ENCODE results near the gene DIPK2A.

DIPK2A gene

GRCh38 chr3:143957453-143957852 is 14.2 kb upstream of the DIPK2A start:
- no peaks in the 10 kb centered on the region for H3K27me3 ChIP-seq (ENCODE audit: control insufficient read depth, insufficient read depth, low read length)
- H3K4me1 ChIP-seq (ENCODE audit: control insufficient read depth, insufficient read depth, low read length) = no peaks in the 10 kb centered on the region
- H3K4me3 ChIP-seq (ENCODE audit: low read length) = no peak overlapping the region
- H3K36me3 ChIP-seq (ENCODE audit: control insufficient read depth, insufficient read depth, low read length) = no peaks in the 10 kb centered on the region
- no peaks in the 10 kb centered on the region for H3K9me3 ChIP-seq (ENCODE audit: control insufficient read depth, low read length)
- H3K9ac ChIP-seq (ENCODE audit: low read length) = no peak overlapping the region

DNA sequence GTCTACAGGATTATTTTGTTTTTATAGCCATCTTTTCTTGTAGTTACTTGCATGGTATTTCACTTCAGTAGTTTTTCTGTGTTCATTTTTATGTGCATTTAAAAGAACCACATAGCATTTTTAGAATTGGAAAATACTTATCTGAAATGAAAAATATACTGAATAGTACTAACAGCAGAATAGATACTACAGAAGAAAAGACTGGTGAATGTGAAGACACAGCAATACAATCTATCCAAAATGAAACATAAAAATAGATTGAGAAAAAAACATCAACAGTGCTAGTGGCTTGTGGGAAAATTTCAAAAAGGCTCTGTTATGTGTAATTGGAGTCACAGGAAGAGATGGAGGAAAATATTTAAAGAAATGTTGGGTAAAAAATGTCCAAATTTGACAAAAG is 12.7 kb upstream of the DIPK2A start:
- H3K9ac ChIP-seq (ENCODE audit: low read length) = no peak overlapping the region
- no peaks in the 10 kb centered on the region for H3K4me1 ChIP-seq (ENCODE audit: control insufficient read depth, insufficient read depth, low read length)
- no peaks in the 10 kb centered on the region for H3K9me3 ChIP-seq (ENCODE audit: control insufficient read depth, low read length)
- no peaks in the 10 kb centered on the region for H3K36me3 ChIP-seq (ENCODE audit: control insufficient read depth, insufficient read depth, low read length)
- H3K27me3 ChIP-seq (ENCODE audit: control insufficient read depth, insufficient read depth, low read length) = no peaks in the 10 kb centered on the region
- no peak overlapping the region for H3K4me3 ChIP-seq (ENCODE audit: low read length)

GRCh38 chr3:143961342-143961741 is 10.3 kb upstream of the DIPK2A start:
- H3K4me1 ChIP-seq (ENCODE audit: control insufficient read depth, insufficient read depth, low read length) = no peaks in the 10 kb centered on the region
- H3K9me3 ChIP-seq (ENCODE audit: control insufficient read depth, low read length) = no peaks in the 10 kb centered on the region
- no peak overlapping the region for H3K9ac ChIP-seq (ENCODE audit: low read length)
- H3K4me3 ChIP-seq (ENCODE audit: low read length) = no peak overlapping the region
- H3K27me3 ChIP-seq (ENCODE audit: control insufficient read depth, insufficient read depth, low read length) = no peaks in the 10 kb centered on the region
- no peaks in the 10 kb centered on the region for H3K36me3 ChIP-seq (ENCODE audit: control insufficient read depth, insufficient read depth, low read length)

- no peaks in the 10 kb centered on the region for H3K36me3 ChIP-seq (ENCODE audit: control insufficient read depth, insufficient read depth, low read length)
- H3K9ac ChIP-seq (ENCODE audit: low read length) = no peak overlapping the region
- no peaks in the 10 kb centered on the region for H3K9me3 ChIP-seq (ENCODE audit: control insufficient read depth, low read length)
- H3K27me3 ChIP-seq (ENCODE audit: control insufficient read depth, insufficient read depth, low read length) = no peaks in the 10 kb centered on the region
- H3K4me3 ChIP-seq (ENCODE audit: low read length) = no peak overlapping the region
- no peaks in the 10 kb centered on the region for H3K4me1 ChIP-seq (ENCODE audit: control insufficient read depth, insufficient read depth, low read length)
These were observed 7.7 kb upstream of the DIPK2A start for GRCh38 chr3:143963946-143964345.

- Histone ChIP-seq H3K4me1 (ENCODE audit: control insufficient read depth, insufficient read depth, low read length) (peaks cover 5% of the 10 kb centered on the region), H3K4me3 (ENCODE audit: low read length) (peak overlapping the region; percentile 76), H3K9me3 (ENCODE audit: control insufficient read depth, low read length) (no peaks in the 10 kb centered on the region), H3K36me3 (ENCODE audit: control insufficient read depth, insufficient read depth, low read length) (no peaks in the 10 kb centered on the region), H3K9ac (ENCODE audit: low read length) (peak overlapping the region; percentile 84), H3K27me3 (ENCODE audit: control insufficient read depth, insufficient read depth, low read length) (no peaks in the 10 kb centered on the region)
These were observed 757 bp upstream of the DIPK2A start for GRCh38 chr3:143970773-143971358.

- H3K9ac ChIP-seq (ENCODE audit: low read length) = peak overlapping the region; percentile 84
- no peaks in the 10 kb centered on the region for H3K27me3 ChIP-seq (ENCODE audit: control insufficient read depth, insufficient read depth, low read length)
- H3K36me3 ChIP-seq (ENCODE audit: control insufficient read depth, insufficient read depth, low read length) = no peaks in the 10 kb centered on the region
- H3K4me1 ChIP-seq (ENCODE audit: control insufficient read depth, insufficient read depth, low read length) = peaks cover 5% of the 10 kb centered on the region
- H3K9me3 ChIP-seq (ENCODE audit: control insufficient read depth, low read length) = no peaks in the 10 kb centered on the region
- H3K4me3 ChIP-seq (ENCODE audit: low read length) = peak overlapping the region; percentile 76
These were observed 507 bp downstream of the DIPK2A start for GRCh38 chr3:143972155-143972504.

GRCh38 chr3:143972505-143973258 is 1.1 kb downstream of the DIPK2A start:
- Histone ChIP-seq H3K9me3 (ENCODE audit: control insufficient read depth, low read length) (no peaks in the 10 kb centered on the region), H3K4me1 (ENCODE audit: control insufficient read depth, insufficient read depth, low read length) (peaks cover 5% of the 10 kb centered on the region), H3K4me3 (ENCODE audit: low read length) (peak overlapping the region; percentile 76), H3K36me3 (ENCODE audit: control insufficient read depth, insufficient read depth, low read length) (no peaks in the 10 kb centered on the region), H3K9ac (ENCODE audit: low read length) (peak overlapping the region; percentile 84), H3K27me3 (ENCODE audit: control insufficient read depth, insufficient read depth, low read length) (no peaks in the 10 kb centered on the region)

DNA sequence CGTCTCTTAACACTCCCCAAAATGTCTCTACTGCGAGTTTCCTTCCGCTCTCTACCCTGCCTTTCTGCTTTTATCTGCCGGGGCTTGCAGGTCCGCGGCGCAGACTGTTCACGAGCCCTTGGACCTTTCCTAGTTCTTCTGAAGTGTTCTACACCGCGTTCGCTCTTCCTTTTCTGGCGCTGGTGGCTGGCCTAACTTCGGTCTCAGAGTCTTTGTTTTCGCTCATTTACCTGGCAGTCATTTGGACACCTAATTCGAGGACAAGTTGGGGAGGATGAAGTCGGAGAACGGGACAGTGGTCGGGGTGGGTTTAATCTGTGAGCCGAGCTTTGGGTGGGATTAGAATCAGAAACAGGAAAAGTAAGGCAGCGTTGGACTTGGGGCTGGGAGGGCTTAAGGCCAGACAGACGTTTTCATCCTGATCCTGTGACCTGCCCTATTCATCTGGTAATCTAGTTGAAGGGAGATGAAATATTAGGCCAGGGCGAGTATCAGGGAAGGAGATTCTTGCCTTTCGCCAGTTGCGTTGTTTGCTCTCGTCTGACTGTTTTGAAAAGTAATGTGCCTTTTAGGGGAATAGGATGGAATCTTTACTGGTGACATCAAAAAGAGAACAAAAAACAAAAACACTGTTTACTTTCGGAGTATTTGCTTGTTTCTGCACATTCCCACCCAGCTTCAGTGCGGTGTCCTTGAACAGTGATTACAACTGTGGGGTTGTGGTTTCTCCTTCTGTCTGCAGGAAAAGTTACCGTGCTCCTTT is 1.8 kb downstream of the DIPK2A start:
- H3K9ac ChIP-seq (ENCODE audit: low read length) = peak overlapping the region; percentile 84
- H3K4me3 ChIP-seq (ENCODE audit: low read length) = peak overlapping the region; percentile 76
- H3K4me1 ChIP-seq (ENCODE audit: control insufficient read depth, insufficient read depth, low read length) = peaks cover 5% of the 10 kb centered on the region
- H3K27me3 ChIP-seq (ENCODE audit: control insufficient read depth, insufficient read depth, low read length) = no peaks in the 10 kb centered on the region
- H3K9me3 ChIP-seq (ENCODE audit: control insufficient read depth, low read length) = no peaks in the 10 kb centered on the region
- H3K36me3 ChIP-seq (ENCODE audit: control insufficient read depth, insufficient read depth, low read length) = no peaks in the 10 kb centered on the region

- H3K36me3 ChIP-seq (ENCODE audit: control insufficient read depth, insufficient read depth, low read length) = no peaks in the 10 kb centered on the region
- no peaks in the 10 kb centered on the region for H3K9me3 ChIP-seq (ENCODE audit: control insufficient read depth, low read length)
- peak overlapping the region; percentile 84 for H3K9ac ChIP-seq (ENCODE audit: low read length)
- H3K4me3 ChIP-seq (ENCODE audit: low read length) = peak overlapping the region; percentile 76
- H3K27me3 ChIP-seq (ENCODE audit: control insufficient read depth, insufficient read depth, low read length) = no peaks in the 10 kb centered on the region
- H3K4me1 ChIP-seq (ENCODE audit: control insufficient read depth, insufficient read depth, low read length) = peaks cover 5% of the 10 kb centered on the region
These were observed 2.9 kb downstream of the DIPK2A start for GRCh38 chr3:143974271-143975238.

DNA sequence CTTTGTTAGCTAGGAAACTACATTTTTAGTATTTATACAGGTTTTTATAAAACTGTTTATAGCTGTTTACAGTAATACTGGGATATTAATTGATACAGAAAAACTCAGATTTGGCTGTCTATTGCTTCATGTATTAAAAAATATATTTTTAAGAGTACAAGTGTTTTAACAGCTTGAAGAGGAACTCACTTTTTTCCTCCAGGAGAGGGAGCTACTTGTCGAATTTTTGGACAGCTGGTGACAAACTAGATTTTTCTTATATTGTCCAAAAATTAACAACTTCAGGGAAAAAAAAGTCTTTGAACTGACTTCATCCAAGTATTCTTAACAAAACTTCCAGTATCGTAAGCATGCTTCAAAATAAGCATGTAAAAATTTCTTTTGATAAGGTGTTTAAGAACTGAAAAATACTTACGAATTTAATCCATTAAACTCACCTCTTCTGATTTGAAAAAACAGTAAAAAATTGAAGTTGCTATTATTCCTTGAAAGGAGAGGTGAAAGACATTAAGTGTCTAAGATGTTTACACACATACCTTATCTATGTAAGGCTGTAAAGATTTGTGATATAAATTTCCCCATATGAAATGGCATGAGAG is 4.0 kb downstream of the DIPK2A start:
- Histone ChIP-seq H3K9ac (ENCODE audit: low read length) (no peak overlapping the region), H3K4me3 (ENCODE audit: low read length) (no peak overlapping the region), H3K27me3 (ENCODE audit: control insufficient read depth, insufficient read depth, low read length) (no peaks in the 10 kb centered on the region), H3K9me3 (ENCODE audit: control insufficient read depth, low read length) (no peaks in the 10 kb centered on the region), H3K4me1 (ENCODE audit: control insufficient read depth, insufficient read depth, low read length) (peaks cover 5% of the 10 kb centered on the region), H3K36me3 (ENCODE audit: control insufficient read depth, insufficient read depth, low read length) (no peaks in the 10 kb centered on the region)
